WTC11 (cell line): ENCODE measurements around the gene ATP2A3.

Source experiments
- CBFB ChIP-seq: sonication (generic); formaldehyde crosslinking; IDR thresholded peaks from 2 replicates; pipeline ENCODE4 v1.8.1; 2022; ENCODE audit warnings: mild to moderate bottlenecking, low read depth, missing genetic modification reagents
- CREB1 ChIP-seq: sonication (generic); formaldehyde crosslinking; IDR thresholded peaks from 2 replicates; pipeline ENCODE4 v1.8.0; 2023; ENCODE audit warnings: mild to moderate bottlenecking, missing genetic modification reagents
- CTCF ChIP-seq: fragments of 200-600 bp; IDR thresholded peaks from 2 replicates; pipeline ENCODE4 v1.8.0; 2022; ENCODE audit warnings: antibody characterized with exemption
- NFE2L1 ChIP-seq: sonication (generic); formaldehyde crosslinking; IDR thresholded peaks from 2 replicates; pipeline ENCODE4 v1.8.1; 2023; ENCODE audit warnings: missing genetic modification reagents
- NR2C2 ChIP-seq: sonication (generic); formaldehyde crosslinking; IDR thresholded peaks from 2 replicates; pipeline ENCODE4 v1.8.0; 2022; ENCODE audit warnings: mild to moderate bottlenecking, missing genetic modification reagents
- TP53 ChIP-seq: sonication (generic); formaldehyde crosslinking; IDR thresholded peaks from 2 replicates; pipeline ENCODE4 v1.8.1; 2023; ENCODE audit warnings: mild to moderate bottlenecking, missing genetic modification reagents
- ZBTB21 ChIP-seq: sonication (generic); formaldehyde crosslinking; IDR thresholded peaks from 2 replicates; pipeline ENCODE4 v1.8.1; 2023; ENCODE audit warnings: mild to moderate bottlenecking, missing genetic modification reagents, borderline replicate concordance
- ZBTB43 ChIP-seq: sonication (generic); formaldehyde crosslinking; IDR thresholded peaks from 2 replicates; pipeline ENCODE4 v1.8.1; 2023; ENCODE audit warnings: mild to moderate bottlenecking, missing genetic modification reagents
- ZNF281 ChIP-seq: sonication (generic); formaldehyde crosslinking; IDR thresholded peaks from 2 replicates; pipeline ENCODE4 v1.8.0; 2023; ENCODE audit warnings: mild to moderate bottlenecking, missing genetic modification reagents
- TF ChIP-seq, protein P1 (sequence below): fragments of 250-450 bp; sonication (Bioruptor Pico); IDR thresholded peaks from 2 replicates; pipeline ENCODE4 v2.1.2; 2022; ENCODE audit warnings: mild to moderate bottlenecking, moderate library complexity
- TF ChIP-seq, protein P2 (sequence below): sonication (generic); formaldehyde crosslinking; IDR thresholded peaks from 2 replicates; pipeline ENCODE4 v1.8.0; 2022; ENCODE audit warnings: mild to moderate bottlenecking, missing genetic modification reagents

DNA sequence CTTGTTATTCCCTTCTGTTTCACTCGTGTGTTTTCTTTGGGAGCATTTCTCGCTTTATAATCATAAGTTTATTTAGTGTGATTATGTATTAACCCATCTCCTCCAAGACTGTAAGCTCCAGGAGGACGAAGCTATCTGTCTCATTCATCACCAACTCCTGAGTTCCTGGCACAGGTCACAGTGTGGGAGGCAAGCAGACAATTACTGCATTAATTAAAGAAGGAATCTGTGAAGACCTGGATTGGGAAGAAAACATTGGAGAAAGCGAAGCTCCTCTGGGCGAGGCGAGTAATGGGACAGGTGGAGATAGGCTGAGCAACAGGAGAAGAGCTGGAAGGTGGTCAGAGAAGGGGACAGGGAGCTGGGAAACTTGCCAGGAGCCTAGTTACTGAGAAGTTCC lies 63.6 kb downstream of the ATP2A3 start:
- no peak for TF ChIP-seq ZBTB21
- no peak for TF ChIP-seq NR2C2 (CRISPR knock-in tag)
- no peak for TF ChIP-seq CTCF
- no peak for TF ChIP-seq ZBTB43 (CRISPR knock-in tag)
- TF ChIP-seq ZNF281 (CRISPR knock-in tag), result no peak
- TF ChIP-seq NFE2L1, result no peak
- TF ChIP-seq, protein P1, sequence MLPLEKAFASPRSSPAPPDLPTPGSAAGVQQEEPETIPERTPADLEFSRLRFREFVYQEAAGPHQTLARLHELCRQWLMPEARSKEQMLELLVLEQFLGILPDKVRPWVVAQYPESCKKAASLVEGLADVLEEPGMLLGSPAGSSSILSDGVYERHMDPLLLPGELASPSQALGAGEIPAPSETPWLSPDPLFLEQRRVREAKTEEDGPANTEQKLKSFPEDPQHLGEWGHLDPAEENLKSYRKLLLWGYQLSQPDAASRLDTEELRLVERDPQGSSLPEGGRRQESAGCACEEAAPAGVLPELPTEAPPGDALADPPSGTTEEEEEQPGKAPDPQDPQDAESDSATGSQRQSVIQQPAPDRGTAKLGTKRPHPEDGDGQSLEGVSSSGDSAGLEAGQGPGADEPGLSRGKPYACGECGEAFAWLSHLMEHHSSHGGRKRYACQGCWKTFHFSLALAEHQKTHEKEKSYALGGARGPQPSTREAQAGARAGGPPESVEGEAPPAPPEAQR (CRISPR knock-in tag), result no peak
- TF ChIP-seq CREB1, result no peak
- TF ChIP-seq TP53 (CRISPR knock-in tag), result no peak
- TF ChIP-seq, protein P2, sequence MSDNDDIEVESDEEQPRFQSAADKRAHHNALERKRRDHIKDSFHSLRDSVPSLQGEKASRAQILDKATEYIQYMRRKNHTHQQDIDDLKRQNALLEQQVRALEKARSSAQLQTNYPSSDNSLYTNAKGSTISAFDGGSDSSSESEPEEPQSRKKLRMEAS, result no peak
- TF ChIP-seq CBFB (CRISPR knock-in tag), result no peak
